OCI-LY1 (cell line): ENCODE results near the gene ST8SIA1.

Experiments
- H2AFZ ChIP-seq: fragments of 200-600 bp; sonication (generic), shearing (Covaris generic); 2 replicates; pipeline ENCODE4 v1.6.0; 2014; ENCODE audit warnings: antibody characterized with exemption, mild to moderate bottlenecking, low read length
- H3F3A ChIP-seq: fragments of 200-600 bp; sonication (generic), shearing (Covaris generic); 2 replicates; pipeline ENCODE4 v1.6.0; 2014; ENCODE audit warnings: mild to moderate bottlenecking, antibody characterized with exemption, low read length, moderate library complexity; ENCODE audit not compliant: insufficient read depth
- H3K27ac ChIP-seq: fragments of 200-600 bp; sonication (generic); 2 replicates; pipeline ENCODE4 v1.5.1; 2014; ENCODE audit warnings: low read length, mixed run types, mild to moderate bottlenecking, low read depth; ENCODE audit not compliant: poor library complexity, severe bottlenecking
- H3K27me3 ChIP-seq: fragments of 200-600 bp; sonication (generic); 2 replicates; pipeline ENCODE4 v1.6.0; 2014; ENCODE audit warnings: antibody characterized with exemption, mild to moderate bottlenecking, low read length, moderate library complexity; ENCODE audit not compliant: insufficient read depth
- H3K36me3 ChIP-seq: fragments of 200-600 bp; sonication (generic); 2 replicates; pipeline ENCODE4 v1.6.1; 2014; ENCODE audit warnings: mild to moderate bottlenecking, antibody characterized with exemption, low read length, moderate library complexity, mixed read lengths; ENCODE audit not compliant: insufficient read depth
- H3K4me1 ChIP-seq: fragments of 200-600 bp; sonication (generic); 2 replicates; pipeline ENCODE4 v1.5.1; 2014; ENCODE audit warnings: mild to moderate bottlenecking, low read length, moderate library complexity; ENCODE audit not compliant: insufficient read depth, severe bottlenecking
- H3K4me2 ChIP-seq: fragments of 200-600 bp; sonication (generic), shearing (Covaris generic); 2 replicates; pipeline ENCODE4 v1.6.1; 2014; ENCODE audit warnings: low read length
- H3K4me3 ChIP-seq: fragments of 200-600 bp; sonication (generic); 2 replicates; pipeline ENCODE4 v1.5.1; 2014; ENCODE audit warnings: low read length, low read depth, mild to moderate bottlenecking, mixed read lengths; ENCODE audit not compliant: poor library complexity, severe bottlenecking
- H3K79me2 ChIP-seq: fragments of 200-600 bp; shearing (Covaris generic); 2 replicates; pipeline ENCODE4 v1.6.1; 2016; ENCODE audit warnings: mixed run types, low read length, mixed read lengths; ENCODE audit not compliant: insufficient read depth
- H3K9ac ChIP-seq: fragments of 200-600 bp; sonication (generic), shearing (Covaris generic); 2 replicates; pipeline ENCODE4 v1.6.1; 2014; ENCODE audit warnings: mild to moderate bottlenecking, low read length, mixed read lengths
- H3K9me2 ChIP-seq: fragments of 200-600 bp; sonication (generic), shearing (Covaris generic); 2 replicates; pipeline ENCODE4 v1.6.1; 2014; ENCODE audit warnings: low read depth, mild to moderate bottlenecking, low read length, mixed read lengths
- H3K9me3 ChIP-seq: fragments of 200-600 bp; shearing (Covaris generic); 2 replicates; pipeline ENCODE4 v1.6.1; 2014; ENCODE audit warnings: low read length, mixed read lengths
- H4K20me1 ChIP-seq: fragments of 200-600 bp; sonication (generic), shearing (Covaris generic); 2 replicates; pipeline ENCODE4 v1.6.0; 2016; ENCODE audit warnings: mild to moderate bottlenecking, low read length; ENCODE audit not compliant: insufficient read depth
- EZH2 ChIP-seq: fragments of 200-600 bp; sonication (generic), shearing (Covaris generic); IDR thresholded peaks from 2 replicates; pipeline ENCODE4 v1.8.0; 2017; ENCODE audit warnings: borderline replicate concordance, mixed run types, mild to moderate bottlenecking, antibody characterized with exemption, low read length, moderate library complexity, mixed read lengths
- TF ChIP-seq, protein P1 (sequence below): fragments of 200-600 bp; sonication (generic), shearing (Covaris generic); IDR thresholded peaks from 2 replicates; pipeline ENCODE4 v1.5.1; 2017; ENCODE audit warnings: mild to moderate bottlenecking, antibody characterized with exemption, low read length, moderate library complexity, mixed read lengths

Gene ST8SIA1

GRCh38 chr12:22299294-22299912 is 35.1 kb downstream of the ST8SIA1 start:
- H3K9me3 ChIP-seq = 0 out of 2 replicates have a peak, but pooled peaks cover 4% of the 10 kb centered on the region
- no peaks in the 10 kb centered on the region for H3K79me2 ChIP-seq
- H3K4me1 ChIP-seq = no peaks in the 10 kb centered on the region
- no peaks in the 10 kb centered on the region for H3F3A ChIP-seq
- TF ChIP-seq, protein P1, sequence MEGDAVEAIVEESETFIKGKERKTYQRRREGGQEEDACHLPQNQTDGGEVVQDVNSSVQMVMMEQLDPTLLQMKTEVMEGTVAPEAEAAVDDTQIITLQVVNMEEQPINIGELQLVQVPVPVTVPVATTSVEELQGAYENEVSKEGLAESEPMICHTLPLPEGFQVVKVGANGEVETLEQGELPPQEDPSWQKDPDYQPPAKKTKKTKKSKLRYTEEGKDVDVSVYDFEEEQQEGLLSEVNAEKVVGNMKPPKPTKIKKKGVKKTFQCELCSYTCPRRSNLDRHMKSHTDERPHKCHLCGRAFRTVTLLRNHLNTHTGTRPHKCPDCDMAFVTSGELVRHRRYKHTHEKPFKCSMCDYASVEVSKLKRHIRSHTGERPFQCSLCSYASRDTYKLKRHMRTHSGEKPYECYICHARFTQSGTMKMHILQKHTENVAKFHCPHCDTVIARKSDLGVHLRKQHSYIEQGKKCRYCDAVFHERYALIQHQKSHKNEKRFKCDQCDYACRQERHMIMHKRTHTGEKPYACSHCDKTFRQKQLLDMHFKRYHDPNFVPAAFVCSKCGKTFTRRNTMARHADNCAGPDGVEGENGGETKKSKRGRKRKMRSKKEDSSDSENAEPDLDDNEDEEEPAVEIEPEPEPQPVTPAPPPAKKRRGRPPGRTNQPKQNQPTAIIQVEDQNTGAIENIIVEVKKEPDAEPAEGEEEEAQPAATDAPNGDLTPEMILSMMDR = no peak
- no peak for TF ChIP-seq EZH2
- H2AFZ ChIP-seq = no peak overlapping the region
- no peaks in the 10 kb centered on the region for H4K20me1 ChIP-seq
- no peak overlapping the region for H3K4me3 ChIP-seq
- H3K9me2 ChIP-seq = no peaks in the 10 kb centered on the region
- no peaks in the 10 kb centered on the region for H3K27me3 ChIP-seq
- H3K4me2 ChIP-seq = no peak overlapping the region
- H3K36me3 ChIP-seq = no peaks in the 10 kb centered on the region
- H3K27ac ChIP-seq = no peak overlapping the region
- no peak overlapping the region for H3K9ac ChIP-seq

GRCh38 chr12:22289250-22289649 is 45.3 kb downstream of the ST8SIA1 start:
- H3K4me1 ChIP-seq = no peaks in the 10 kb centered on the region
- H3K36me3 ChIP-seq = no peaks in the 10 kb centered on the region
- no peak overlapping the region for H3K4me2 ChIP-seq
- no peaks in the 10 kb centered on the region for H3K27me3 ChIP-seq
- H3K79me2 ChIP-seq = no peaks in the 10 kb centered on the region
- TF ChIP-seq, protein P1 = no peak
- no peak for TF ChIP-seq EZH2
- H3K9me2 ChIP-seq = no peaks in the 10 kb centered on the region
- no peak overlapping the region for H3K4me3 ChIP-seq
- no peak overlapping the region for H3K27ac ChIP-seq
- no peaks in the 10 kb centered on the region for H4K20me1 ChIP-seq
- no peaks in the 10 kb centered on the region for H3F3A ChIP-seq
- H2AFZ ChIP-seq = no peak overlapping the region
- no peaks in the 10 kb centered on the region for H3K9me3 ChIP-seq
- no peak overlapping the region for H3K9ac ChIP-seq

GRCh38 chr12:22287776-22288621 is 46.5 kb downstream of the ST8SIA1 start:
- H3K36me3 ChIP-seq = no peaks in the 10 kb centered on the region
- no peak overlapping the region for H2AFZ ChIP-seq
- H3K27ac ChIP-seq = no peak overlapping the region
- no peaks in the 10 kb centered on the region for H3K9me3 ChIP-seq
- H3K9ac ChIP-seq = no peak overlapping the region
- no peaks in the 10 kb centered on the region for H3K9me2 ChIP-seq
- H3K4me2 ChIP-seq = no peak overlapping the region
- no peaks in the 10 kb centered on the region for H3K79me2 ChIP-seq
- no peak overlapping the region for H3K4me3 ChIP-seq
- no peaks in the 10 kb centered on the region for H3K27me3 ChIP-seq
- H3K4me1 ChIP-seq = no peaks in the 10 kb centered on the region
- H3F3A ChIP-seq = no peaks in the 10 kb centered on the region
- no peaks in the 10 kb centered on the region for H4K20me1 ChIP-seq
- no peak for TF ChIP-seq EZH2
- TF ChIP-seq, protein P1 = no peak
